Mammary epithelial cell (primary cell): Measurements from ENCODE around the gene EML4.

Experiments
- EZH2 ChIP-seq: IDR thresholded peaks from 2 replicates; pipeline ENCODE4 v1.6.1; 2012; ENCODE audit warnings: low read length, inconsistent platforms, borderline replicate concordance
- TF ChIP-seq, protein P1 (sequence below), 2 donors: IDR thresholded peaks in 1 of 2; conservative IDR thresholded peaks in 1 of 2; 2 replicates each; pipeline ENCODE4 v1.5.1; 2011 to 2012; ENCODE audit warnings: inconsistent platforms in 2 of 2, low read length in 2 of 2, mild to moderate bottlenecking in 2 of 2, control low read depth in 1 of 2, low read depth in 1 of 2; ENCODE audit not compliant: insufficient read depth in 1 of 2; ENCODE audit errors: extremely low read depth in 1 of 2

DNA sequence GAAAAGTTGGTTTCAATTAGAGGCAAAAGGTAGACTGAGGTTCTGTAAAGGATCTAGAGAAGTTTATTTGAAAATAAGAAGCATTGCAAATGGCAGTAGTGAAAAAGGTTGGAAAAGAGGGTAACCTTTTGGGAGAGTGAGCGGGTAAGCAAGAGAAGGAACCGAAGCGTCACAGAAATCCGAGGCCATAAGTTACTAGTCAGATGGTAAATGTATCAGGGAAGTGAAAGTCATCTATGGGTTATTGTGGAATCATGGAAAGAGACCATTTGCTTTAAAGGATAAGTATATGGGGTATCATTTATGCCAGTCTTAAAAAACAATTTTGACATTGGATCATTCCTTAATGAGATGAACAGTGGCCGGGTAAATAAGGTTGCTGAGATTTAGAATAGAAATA is 30.5 kb downstream of the EML4 start:
- no peak for TF ChIP-seq EZH2
- TF ChIP-seq, protein P1, sequence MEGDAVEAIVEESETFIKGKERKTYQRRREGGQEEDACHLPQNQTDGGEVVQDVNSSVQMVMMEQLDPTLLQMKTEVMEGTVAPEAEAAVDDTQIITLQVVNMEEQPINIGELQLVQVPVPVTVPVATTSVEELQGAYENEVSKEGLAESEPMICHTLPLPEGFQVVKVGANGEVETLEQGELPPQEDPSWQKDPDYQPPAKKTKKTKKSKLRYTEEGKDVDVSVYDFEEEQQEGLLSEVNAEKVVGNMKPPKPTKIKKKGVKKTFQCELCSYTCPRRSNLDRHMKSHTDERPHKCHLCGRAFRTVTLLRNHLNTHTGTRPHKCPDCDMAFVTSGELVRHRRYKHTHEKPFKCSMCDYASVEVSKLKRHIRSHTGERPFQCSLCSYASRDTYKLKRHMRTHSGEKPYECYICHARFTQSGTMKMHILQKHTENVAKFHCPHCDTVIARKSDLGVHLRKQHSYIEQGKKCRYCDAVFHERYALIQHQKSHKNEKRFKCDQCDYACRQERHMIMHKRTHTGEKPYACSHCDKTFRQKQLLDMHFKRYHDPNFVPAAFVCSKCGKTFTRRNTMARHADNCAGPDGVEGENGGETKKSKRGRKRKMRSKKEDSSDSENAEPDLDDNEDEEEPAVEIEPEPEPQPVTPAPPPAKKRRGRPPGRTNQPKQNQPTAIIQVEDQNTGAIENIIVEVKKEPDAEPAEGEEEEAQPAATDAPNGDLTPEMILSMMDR (conservative IDR thresholded peaks at IDR 0.05 in 1 of 2, IDR thresholded peaks at IDR 0.05 in 1 of 2; ENCODE audit: extremely low read depth in 1 of 2, insufficient read depth in 1 of 2, low read depth in 1 of 2, low read length in 2 of 2): no peak
